ENCODE data around the gene VPS51.

DNA sequence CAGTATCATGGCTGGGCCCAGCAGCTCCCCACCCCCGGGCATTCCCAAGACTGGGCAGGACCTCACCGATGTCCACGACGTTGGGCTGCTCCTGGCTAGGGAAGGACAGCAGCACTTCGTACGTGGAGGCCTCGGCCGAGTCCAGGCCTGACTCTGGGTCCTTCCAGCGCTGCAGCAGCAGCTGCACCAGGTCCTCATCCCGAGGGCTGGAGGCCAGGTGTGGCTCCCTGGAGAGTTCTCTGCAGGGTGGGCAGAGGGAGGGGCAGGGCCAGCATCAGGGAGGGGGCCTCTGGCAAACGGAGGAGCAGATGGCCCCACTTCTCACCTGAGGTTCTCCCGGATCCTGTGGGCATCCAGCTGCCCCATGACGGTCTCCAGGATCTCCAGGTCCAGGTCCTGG, 38.0 kb upstream of the VPS51 start:
- no peak for TF ChIP-seq CTCF (IDR thresholded peaks at IDR 0.05 in 4 of 5, conservative IDR thresholded peaks at IDR 0.05 in 1 of 5)
- TF ChIP-seq POLR2A (IDR thresholded peaks at IDR 0.05), result no peak

All from gastrocnemius medialis (tissue), 4 donors.